Lower leg skin (tissue), 3 donors: Measurements from ENCODE around the gene NPPA.

Experiments
- POLR2A ChIP-seq, 2 donors: fragments of 450-650 bp; IDR thresholded peaks; one replicate each; pipeline ENCODE4 v1.6.1; 2016 to 2017; ENCODE audit warnings: antibody characterized with exemption in 2 of 2, mild to moderate bottlenecking in 1 of 2, moderate library complexity in 1 of 2
- TF ChIP-seq, protein P1 (sequence below), 3 donors: fragments of 450-650 bp; IDR thresholded peaks; one replicate each; pipeline ENCODE4 v1.5.1; 2016; ENCODE audit warnings: antibody characterized with exemption in 3 of 3, mild to moderate bottlenecking in 3 of 3, moderate library complexity in 2 of 3

GRCh38 chr1:11858968-11859871, 11.6 kb upstream of the NPPA start:
- TF ChIP-seq, protein P1, sequence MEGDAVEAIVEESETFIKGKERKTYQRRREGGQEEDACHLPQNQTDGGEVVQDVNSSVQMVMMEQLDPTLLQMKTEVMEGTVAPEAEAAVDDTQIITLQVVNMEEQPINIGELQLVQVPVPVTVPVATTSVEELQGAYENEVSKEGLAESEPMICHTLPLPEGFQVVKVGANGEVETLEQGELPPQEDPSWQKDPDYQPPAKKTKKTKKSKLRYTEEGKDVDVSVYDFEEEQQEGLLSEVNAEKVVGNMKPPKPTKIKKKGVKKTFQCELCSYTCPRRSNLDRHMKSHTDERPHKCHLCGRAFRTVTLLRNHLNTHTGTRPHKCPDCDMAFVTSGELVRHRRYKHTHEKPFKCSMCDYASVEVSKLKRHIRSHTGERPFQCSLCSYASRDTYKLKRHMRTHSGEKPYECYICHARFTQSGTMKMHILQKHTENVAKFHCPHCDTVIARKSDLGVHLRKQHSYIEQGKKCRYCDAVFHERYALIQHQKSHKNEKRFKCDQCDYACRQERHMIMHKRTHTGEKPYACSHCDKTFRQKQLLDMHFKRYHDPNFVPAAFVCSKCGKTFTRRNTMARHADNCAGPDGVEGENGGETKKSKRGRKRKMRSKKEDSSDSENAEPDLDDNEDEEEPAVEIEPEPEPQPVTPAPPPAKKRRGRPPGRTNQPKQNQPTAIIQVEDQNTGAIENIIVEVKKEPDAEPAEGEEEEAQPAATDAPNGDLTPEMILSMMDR (IDR thresholded peaks at IDR 0.05): no peak
- no peak for TF ChIP-seq POLR2A (IDR thresholded peaks at IDR 0.05)
